ENCODE measurements around the gene ZNHIT1. TPM values are rescaled to one million over a fixed set of nuclear protein-coding genes. Genes with fewer than 3 reads are reported as not detected.
"Not testable (repeated sequence)": the region's sequence is repeated elsewhere in the genome, so short reads cannot be mapped to it uniquely, and the experiment has no call there.

ZNHIT1 gene
- total RNA-seq, 2 donors from 2014 or later = 65.3 to 69.6 TPM

DNA sequence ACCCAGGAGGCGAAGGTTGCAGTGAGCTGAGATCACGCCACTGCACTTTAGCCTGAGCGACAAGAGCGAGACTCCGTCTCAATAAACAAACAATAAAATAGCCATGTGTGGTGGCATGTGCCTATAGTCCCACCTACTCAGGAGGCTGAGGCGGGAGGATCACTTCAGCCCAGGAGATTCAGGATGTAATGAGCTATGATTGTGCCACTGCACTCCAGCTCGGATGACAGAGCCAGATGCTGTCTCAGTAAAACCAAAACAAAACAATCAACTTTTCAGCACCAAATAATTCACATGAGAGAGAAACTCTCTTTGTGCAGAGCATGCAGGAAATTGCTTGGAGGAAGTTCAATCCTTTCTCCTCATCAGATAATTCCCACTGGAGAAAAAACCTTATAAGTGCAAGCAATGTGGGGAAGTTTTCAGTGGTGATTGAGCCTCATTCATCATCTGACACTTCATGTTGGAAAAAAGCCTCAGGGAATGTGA, 40.3 kb downstream of the ZNHIT1 start:
- Histone ChIP-seq H3K27ac (no peak overlapping the region), H3K4me1 (no peaks in the 10 kb centered on the region), H3K9me3 (no peaks in the 10 kb centered on the region), H3K36me3 (no peaks in the 10 kb centered on the region), H3K27me3 (no peaks in the 10 kb centered on the region), H3K4me3 (no peak overlapping the region)
- DNase-seq (ENCODE audit: low spot score) = no peak
- TF ChIP-seq, protein P1, sequence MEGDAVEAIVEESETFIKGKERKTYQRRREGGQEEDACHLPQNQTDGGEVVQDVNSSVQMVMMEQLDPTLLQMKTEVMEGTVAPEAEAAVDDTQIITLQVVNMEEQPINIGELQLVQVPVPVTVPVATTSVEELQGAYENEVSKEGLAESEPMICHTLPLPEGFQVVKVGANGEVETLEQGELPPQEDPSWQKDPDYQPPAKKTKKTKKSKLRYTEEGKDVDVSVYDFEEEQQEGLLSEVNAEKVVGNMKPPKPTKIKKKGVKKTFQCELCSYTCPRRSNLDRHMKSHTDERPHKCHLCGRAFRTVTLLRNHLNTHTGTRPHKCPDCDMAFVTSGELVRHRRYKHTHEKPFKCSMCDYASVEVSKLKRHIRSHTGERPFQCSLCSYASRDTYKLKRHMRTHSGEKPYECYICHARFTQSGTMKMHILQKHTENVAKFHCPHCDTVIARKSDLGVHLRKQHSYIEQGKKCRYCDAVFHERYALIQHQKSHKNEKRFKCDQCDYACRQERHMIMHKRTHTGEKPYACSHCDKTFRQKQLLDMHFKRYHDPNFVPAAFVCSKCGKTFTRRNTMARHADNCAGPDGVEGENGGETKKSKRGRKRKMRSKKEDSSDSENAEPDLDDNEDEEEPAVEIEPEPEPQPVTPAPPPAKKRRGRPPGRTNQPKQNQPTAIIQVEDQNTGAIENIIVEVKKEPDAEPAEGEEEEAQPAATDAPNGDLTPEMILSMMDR (IDR thresholded peaks at IDR 0.05) = no peak

DNA sequence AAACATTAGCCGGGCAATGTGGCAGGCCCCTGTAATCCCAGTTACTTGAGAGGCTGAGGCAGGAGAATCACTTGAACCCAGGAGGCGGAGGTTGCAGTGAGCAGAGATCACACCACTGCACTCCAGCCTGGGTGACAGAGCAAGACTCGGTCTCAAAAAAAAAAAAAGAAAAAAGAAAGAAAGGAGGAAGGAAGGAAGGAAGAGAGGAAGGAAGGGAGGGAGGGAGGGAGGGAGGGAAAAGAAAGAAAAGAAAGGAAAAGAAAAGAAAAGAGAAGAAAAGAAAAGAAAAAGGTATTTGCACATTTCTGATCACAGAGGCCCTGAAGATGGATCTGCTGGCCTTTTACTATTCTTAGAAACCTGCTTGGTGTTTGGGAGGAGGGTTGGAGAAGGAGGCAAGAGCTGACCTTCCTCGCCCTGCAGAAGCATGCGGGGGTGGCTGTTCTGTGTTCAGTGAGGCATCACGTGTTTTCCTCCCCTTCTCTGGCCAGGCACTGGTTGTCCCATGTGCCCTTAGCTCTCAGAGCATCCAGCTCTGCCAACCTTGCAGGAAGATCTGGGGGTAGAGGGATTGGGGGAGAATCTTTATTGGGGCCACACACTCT, 46.2 kb downstream of the ZNHIT1 start:
- H3K36me3 ChIP-seq, H3K9me3 ChIP-seq: not testable (repeated sequence)

DNA sequence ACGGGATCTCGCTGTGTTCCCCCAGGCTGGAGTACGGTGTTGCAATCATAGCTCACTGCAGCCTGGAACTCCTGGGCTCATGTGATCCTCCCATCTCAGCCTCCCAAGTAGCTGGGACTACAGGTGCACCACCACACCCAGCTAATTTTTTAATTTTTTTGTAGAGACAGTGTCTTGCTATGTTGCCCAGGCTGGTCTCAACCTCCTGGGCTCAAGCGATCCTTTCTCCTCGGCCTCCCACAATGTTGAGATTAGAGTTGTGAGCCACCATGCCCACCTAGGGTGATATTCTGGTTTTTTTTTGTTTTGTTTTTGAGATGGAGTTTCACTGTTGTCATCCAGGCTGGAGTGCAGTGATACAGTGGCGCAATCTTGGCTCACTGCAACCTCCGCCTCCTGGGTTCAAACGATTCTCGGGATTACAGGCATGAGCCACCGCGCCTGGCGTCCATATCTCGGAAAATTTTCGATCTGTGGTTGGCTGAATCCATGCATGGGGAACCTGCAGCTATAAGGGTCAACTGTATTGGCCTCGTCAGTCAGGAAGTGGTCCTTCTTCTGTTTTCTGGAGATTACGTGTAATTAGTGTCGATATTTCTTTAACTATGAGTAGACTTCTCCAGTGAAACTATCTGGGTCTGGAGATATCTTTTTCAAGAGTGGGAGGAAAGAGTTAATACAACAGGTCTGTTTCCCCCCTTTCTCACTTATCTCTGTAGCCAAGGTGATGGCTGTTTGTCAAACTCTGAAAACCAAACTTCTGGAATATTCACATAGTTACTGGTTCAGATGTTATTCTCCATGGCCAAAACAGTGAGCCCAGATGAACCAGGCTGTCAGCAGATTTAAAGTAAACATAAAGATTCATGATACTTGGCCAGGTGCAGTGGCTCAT, 47.9 kb downstream of the ZNHIT1 start:
- no peaks in the 10 kb centered on the region for H3K36me3 ChIP-seq
- no peak overlapping the region for H3K4me3 ChIP-seq
- H3K27me3 ChIP-seq = no peaks in the 10 kb centered on the region
- H3K27ac ChIP-seq = no peak overlapping the region
- no peaks in the 10 kb centered on the region for H3K9me3 ChIP-seq
- TF ChIP-seq, protein P1 (IDR thresholded peaks at IDR 0.05) = no peak
- H3K4me1 ChIP-seq = peaks cover 0 to 6% of the 10 kb centered on the region in 2 donors
- DNase-seq (ENCODE audit: low spot score) = no peak

More for the DNA sequence above, 46.2 kb downstream of the ZNHIT1 start:
- not testable (repeated sequence) for H3K4me3 ChIP-seq; H3K27ac ChIP-seq; H3K4me1 ChIP-seq; H3K27me3 ChIP-seq; DNase-seq (ENCODE audit: low spot score)

DNA sequence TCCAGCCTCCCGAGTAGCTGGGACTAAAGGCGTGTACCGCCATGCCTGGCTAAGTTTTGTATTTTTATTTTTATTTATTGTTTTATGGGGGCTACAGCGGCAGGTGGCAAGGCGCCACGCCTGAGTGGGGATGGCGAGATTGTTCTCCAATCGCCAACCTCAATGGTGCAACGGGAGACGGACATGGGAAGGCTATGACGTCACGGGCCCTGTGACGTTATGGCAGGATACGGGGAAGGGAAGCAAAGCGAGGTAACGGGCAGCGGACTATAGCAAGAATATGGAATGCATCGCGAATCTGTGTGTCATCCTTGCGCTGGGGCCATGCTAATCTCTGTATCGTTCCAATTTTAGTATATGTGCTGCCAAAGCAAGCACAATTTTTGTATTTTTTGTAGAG, 51.7 kb downstream of the ZNHIT1 start:
- no peaks in the 10 kb centered on the region for H3K36me3 ChIP-seq
- H3K4me3 ChIP-seq = no peak overlapping the region
- H3K9me3 ChIP-seq = no peaks in the 10 kb centered on the region
- no peaks in the 10 kb centered on the region for H3K27me3 ChIP-seq
- DNase-seq (ENCODE audit: low spot score) = no peak
- TF ChIP-seq, protein P1 (IDR thresholded peaks at IDR 0.05) = no peak
- no peak overlapping the region for H3K27ac ChIP-seq
- no peaks in the 10 kb centered on the region for H3K4me1 ChIP-seq

DNA sequence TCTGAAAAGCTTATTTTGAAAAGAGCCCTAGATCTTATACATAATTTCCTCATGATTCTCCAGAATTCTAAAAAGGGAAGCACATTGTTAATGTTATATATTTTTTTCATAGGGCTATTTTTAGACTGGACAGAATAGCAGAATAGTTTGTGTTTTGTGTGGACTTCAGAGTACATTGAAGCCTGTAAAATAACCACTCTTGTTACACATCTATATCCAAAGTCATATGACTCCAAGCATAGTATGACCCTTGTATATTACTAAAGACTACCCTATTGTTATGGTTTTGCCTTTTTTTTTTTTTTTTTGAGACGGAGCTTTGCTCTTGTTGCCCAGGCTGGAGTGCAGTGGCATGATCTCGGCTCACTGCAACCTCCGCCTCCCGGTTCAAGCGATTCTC, 53.1 kb downstream of the ZNHIT1 start:
- Histone ChIP-seq H3K36me3 (no peaks in the 10 kb centered on the region), H3K4me1 (no peaks in the 10 kb centered on the region), H3K27ac (no peak overlapping the region), H3K27me3 (no peaks in the 10 kb centered on the region), H3K4me3 (no peak overlapping the region), H3K9me3 (no peaks in the 10 kb centered on the region)
- no peak for DNase-seq (ENCODE audit: low spot score)
- TF ChIP-seq, protein P1 (IDR thresholded peaks at IDR 0.05) = no peak

DNA sequence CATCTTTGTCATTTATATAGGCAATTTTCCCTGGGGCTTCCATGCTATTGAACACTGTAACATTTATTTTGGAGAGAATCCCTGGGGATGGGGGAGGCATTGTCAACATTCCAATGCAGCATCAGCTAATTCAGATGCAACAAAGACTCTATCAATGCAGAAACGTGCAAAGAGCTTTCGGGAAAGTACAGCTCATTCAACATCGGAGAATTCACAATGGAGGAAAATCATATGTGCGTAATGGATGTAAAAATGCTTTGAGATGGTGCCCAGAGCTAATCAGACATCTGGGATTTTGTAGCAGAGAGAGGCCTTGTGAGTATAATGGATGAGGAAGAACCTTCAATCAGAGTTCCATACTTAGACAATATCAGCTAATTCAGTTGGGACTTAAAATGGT, 55.2 kb downstream of the ZNHIT1 start:
- Histone ChIP-seq H3K27ac (no peak overlapping the region), H3K27me3 (no peaks in the 10 kb centered on the region), H3K9me3 (no peaks in the 10 kb centered on the region), H3K4me1 (no peaks in the 10 kb centered on the region), H3K4me3 (no peak overlapping the region), H3K36me3 (no peaks in the 10 kb centered on the region)
- TF ChIP-seq, protein P1 (IDR thresholded peaks at IDR 0.05) = no peak
- DNase-seq (ENCODE audit: low spot score) = no peak

All from right atrium auricular region (tissue), 2 donors.